ENCODE measurements around the gene GDPD3. TPM values are rescaled to one million over a fixed set of nuclear protein-coding genes. Genes with fewer than 3 reads are reported as not detected.
A peak's percentile ranks its signal among the peaks of the same experiment; 100 is the strongest.

The GDPD3 gene
- total and polyA plus RNA-seq, 9 of the 15 experiments (the other 6 are each of a cell fraction or from before 2014, with no cell fraction given), result 0.47 to 3.9 (median 1.1) TPM

- peak overlapping the region; percentile 88 for H3K4me3 ChIP-seq
- ChIA-PET CTCF (ENCODE audit: low intra/inter-chr PET ratio) (no interaction called here), POLR2A (interaction anchor here (0.6 to 2.7 kb wide), 10 partner anchors 8 to 1029 kb away, joined by 3 to 29 read pairs (median 4); partner anchors contain the start of gene PPP4C)
- H3K36me3 ChIP-seq (ENCODE audit: control insufficient read depth, insufficient read depth, low read length), result peaks cover 59% of the 10 kb centered on the region
- H3K9me3 ChIP-seq (replicated peaks; ENCODE audit: control insufficient read depth, insufficient read depth, low read depth, low read length), result no peaks in the 10 kb centered on the region
- H4K20me1 ChIP-seq (replicated peaks; ENCODE audit: control insufficient read depth, insufficient read depth, low read length), result peaks cover 51% of the 10 kb centered on the region
- H3K4me1 ChIP-seq (replicated peaks in 1 of 2; ENCODE audit: control insufficient read depth in 2 of 2, insufficient read depth in 2 of 2, low read length in 2 of 2), result peaks cover 45 to 57% of the 10 kb centered on the region in 2 experiments
- peaks cover 17% of the 10 kb centered on the region for H3K9me1 ChIP-seq (ENCODE audit: control insufficient read depth, insufficient read depth, low read length)
- no TSS peak for BruUV-seq (replicated peaks)
- H3K27ac ChIP-seq (ENCODE audit: extremely low read depth, low read depth, low read length), result peak overlapping the region; percentile 99
- peak overlapping the region; percentile 93 to 98 for H3K9ac ChIP-seq (ENCODE audit: insufficient read depth in 1 of 2, low read depth in 2 of 2, low read length in 2 of 2)
- FAIRE-seq (no peak), ATAC-seq (no peak), DNase-seq (ENCODE audit: extremely low read depth in 1 of 4, low spot score in 3 of 4) (no peak)
- intact Hi-C loops (cut with micrococcal nuclease), result loop anchor here (10.0 kb wide), 2 partner anchors 308 to 588 kb away; partner anchors contain the start of genes FBRS, MYL11, PRR14 and TBC1D10B
- in situ Hi-C loops (cut with MboI), result no loop called here
- H2AFZ ChIP-seq (ENCODE audit: low read depth, low read length), result no peak overlapping the region
- H3K79me2 ChIP-seq (ENCODE audit: control insufficient read depth, insufficient read depth, low read length), result peaks cover 77% of the 10 kb centered on the region
- no peaks in the 10 kb centered on the region for H3K27me3 ChIP-seq (ENCODE audit: control insufficient read depth in 2 of 2, insufficient read depth in 2 of 2, low read length in 2 of 2)
- peak overlapping the region; percentile 99 for H3K4me2 ChIP-seq (ENCODE audit: insufficient read depth, low read length)
- WGBS (ENCODE audit: insufficient coverage, low coverage, missing lambda C conversion rate), result 9% methylated on average over 17 of the region's 21 CpGs
- TF ChIP-seq CHD1 (IDR thresholded peaks at IDR 0.05; ENCODE audit: low read length) (peak; percentile 89), FOXK1 (CRISPR knock-in tag; IDR thresholded peaks at IDR 0.05; ENCODE audit: borderline replicate concordance) (0 out of 2 replicates have a peak, but pooled peaks have one; percentile 50), COPS2 (conservative IDR thresholded peaks at IDR 0.05) (no peak), SMAD1 (IDR thresholded peaks at IDR 0.05; ENCODE audit: low read depth, low read length, partially characterized antibody) (no peak), NR2C2 (CRISPR knock-in tag; IDR thresholded peaks at IDR 0.05) (peak; percentile 21; the same call in 1 of the 2 replicates), NR2C2 (tag; IDR thresholded peaks at IDR 0.05) (no peak), POLR2AphosphoS5 (IDR thresholded peaks at IDR 0.05; ENCODE audit: control insufficient read depth, insufficient read depth, low read depth, low read length) (peak; percentile 5; the same call in 1 of the 2 replicates), HDAC1 (IDR thresholded peaks at IDR 0.05) (peak in 1 of 2 experiments; percentile 66; a peak in 2 of 4 replicates), ZFP91 (CRISPR knock-in tag; IDR thresholded peaks at IDR 0.05) (peak; percentile 59; the same call in 1 of the 2 replicates), POLR2G (IDR thresholded peaks at IDR 0.05; ENCODE audit: low read depth, low read length) (peak; percentile 68), USF1 (CRISPR knock-in tag; IDR thresholded peaks at IDR 0.05) (peak; percentile 34; the same call in 1 of the 2 replicates), KLF16 (IDR thresholded peaks at IDR 0.05) (no peak), BRCA1 (IDR thresholded peaks at IDR 0.05) (no peak), BRCA1 (CRISPR knock-in tag; IDR thresholded peaks at IDR 0.05) (no peak), KDM5B (IDR thresholded peaks at IDR 0.05; ENCODE audit: insufficient replicate concordance, low read depth, low read length) (peak; percentile 64), ZFX (CRISPR knock-in tag; IDR thresholded peaks at IDR 0.05) (peak; percentile 48), ZC3H4 (CRISPR knock-in tag; IDR thresholded peaks at IDR 0.05; ENCODE audit: borderline replicate concordance) (0 out of 2 replicates have a peak, but pooled peaks have one; percentile 15), SAP30 (IDR thresholded peaks at IDR 0.05; ENCODE audit: borderline replicate concordance, insufficient read depth, low read depth, low read length, poor library complexity, severe bottlenecking) (peak; percentile 72), RBFOX2 (IDR thresholded peaks at IDR 0.05; ENCODE audit: low read depth, low read length) (peak; percentile 68)
Measured at GRCh38 chr16:30066761-30067583, 46.4 kb downstream of the GDPD3 start.

Data from K562 (cell line).